Measurements from ENCODE around the gene NPDC1. TPM values are rescaled to one million over a fixed set of nuclear protein-coding genes. Genes with fewer than 3 reads are reported as not detected.
A peak's percentile ranks its signal among the peaks of the same experiment; 100 is the strongest.

Gene NPDC1
- total RNA-seq, 1 donor from 2014 or later, result 26.6 TPM

- peak; percentile 47 for ATAC-seq
Measured at GRCh38 chr9:137025517-137025966, 20.4 kb downstream of the NPDC1 start.

- no peak for ATAC-seq
Measured at GRCh38 chr9:137023583-137023991, 22.4 kb downstream of the NPDC1 start.

- ATAC-seq, result no peak
Measured at GRCh38 chr9:137023157-137023556, 22.8 kb downstream of the NPDC1 start.

- no peak for ATAC-seq
Measured at GRCh38 chr9:137022662-137023008, 23.3 kb downstream of the NPDC1 start.

- peak; percentile 84 for ATAC-seq
Measured at GRCh38 chr9:137021979-137022661, 23.9 kb downstream of the NPDC1 start.

- ATAC-seq, result no peak
Measured at GRCh38 chr9:137021568-137021978, 24.4 kb downstream of the NPDC1 start.

- no peak for ATAC-seq
Measured at GRCh38 chr9:137020771-137021567, 25.0 kb downstream of the NPDC1 start.

- ATAC-seq, result no peak
Measured at GRCh38 chr9:137019891-137020683, 25.9 kb downstream of the NPDC1 start.

- ATAC-seq, result peak; percentile 17
Measured at GRCh38 chr9:137018761-137019559, 27.0 kb downstream of the NPDC1 start.

- no peak for ATAC-seq
Measured at GRCh38 chr9:137017791-137018497, 28.0 kb downstream of the NPDC1 start.

GRCh38 chr9:137017071-137017470 lies 28.9 kb downstream of the NPDC1 start:
- ATAC-seq, result no peak

- no peak for ATAC-seq
Measured at GRCh38 chr9:137016436-137016835, 29.5 kb downstream of the NPDC1 start.

GRCh38 chr9:137015976-137016375 lies 30.0 kb downstream of the NPDC1 start:
- no peak for ATAC-seq

GRCh38 chr9:137015540-137015930 lies 30.4 kb downstream of the NPDC1 start:
- no peak for ATAC-seq

- ATAC-seq, result no peak
Measured at GRCh38 chr9:137014776-137015539, 31.0 kb downstream of the NPDC1 start.

- no peak for ATAC-seq
Measured at GRCh38 chr9:137014166-137014565, 31.8 kb downstream of the NPDC1 start.

GRCh38 chr9:137013571-137013940 lies 32.4 kb downstream of the NPDC1 start:
- ATAC-seq, result no peak

- ATAC-seq, result no peak
Measured at GRCh38 chr9:137012694-137013570, 33.0 kb downstream of the NPDC1 start.

GRCh38 chr9:137011907-137012675 lies 33.9 kb downstream of the NPDC1 start:
- no peak for ATAC-seq
